GM21576 (cell line): ENCODE results near the gene RAP1GAP.

Experiments used
- ATAC-seq: cut with Tn5 transposase; IDR thresholded peaks from one replicate; pipeline ENCODE4 v1.9.1; 2021; ENCODE audit warnings: mild to moderate bottlenecking, moderate library complexity; ENCODE audit not compliant: unreplicated experiment

The RAP1GAP gene

DNA sequence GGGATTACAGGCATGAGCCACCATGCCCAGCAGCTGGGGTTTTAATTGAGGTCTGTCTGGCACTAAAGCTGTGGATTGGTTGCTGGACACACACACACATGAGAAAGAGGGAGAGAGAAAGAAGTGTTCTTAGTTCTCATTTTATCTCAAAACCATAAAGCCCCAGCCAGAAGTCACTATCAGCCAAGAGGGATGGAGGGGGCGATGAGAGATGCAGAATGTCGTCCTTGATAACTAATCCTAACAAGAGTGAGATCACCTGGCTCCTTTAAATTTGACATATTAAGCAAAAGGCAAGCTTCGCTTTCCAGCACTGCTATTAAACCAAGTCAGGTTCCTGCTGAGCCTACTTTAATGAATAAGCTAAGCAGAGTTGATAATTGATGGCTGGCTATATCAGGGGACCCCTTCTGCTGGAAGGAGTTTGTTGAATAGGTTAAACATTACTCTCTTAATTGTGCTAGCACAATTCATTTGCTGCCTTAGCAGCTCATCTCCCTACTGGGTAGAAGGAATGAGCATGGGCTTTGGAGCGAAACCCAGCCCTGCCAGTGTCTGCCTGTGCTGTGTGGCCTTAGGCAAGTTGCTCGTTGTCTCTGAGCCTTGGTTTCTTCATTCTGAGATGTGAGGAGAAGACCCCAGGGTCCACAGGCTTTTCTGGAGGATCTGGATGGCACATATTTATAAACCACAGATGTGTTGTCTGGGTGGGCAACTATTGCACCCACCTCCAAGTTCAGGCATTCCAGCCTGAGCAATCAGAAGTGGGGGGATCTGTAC, 109.2 kb downstream of the RAP1GAP start:
- no peak for ATAC-seq

DNA sequence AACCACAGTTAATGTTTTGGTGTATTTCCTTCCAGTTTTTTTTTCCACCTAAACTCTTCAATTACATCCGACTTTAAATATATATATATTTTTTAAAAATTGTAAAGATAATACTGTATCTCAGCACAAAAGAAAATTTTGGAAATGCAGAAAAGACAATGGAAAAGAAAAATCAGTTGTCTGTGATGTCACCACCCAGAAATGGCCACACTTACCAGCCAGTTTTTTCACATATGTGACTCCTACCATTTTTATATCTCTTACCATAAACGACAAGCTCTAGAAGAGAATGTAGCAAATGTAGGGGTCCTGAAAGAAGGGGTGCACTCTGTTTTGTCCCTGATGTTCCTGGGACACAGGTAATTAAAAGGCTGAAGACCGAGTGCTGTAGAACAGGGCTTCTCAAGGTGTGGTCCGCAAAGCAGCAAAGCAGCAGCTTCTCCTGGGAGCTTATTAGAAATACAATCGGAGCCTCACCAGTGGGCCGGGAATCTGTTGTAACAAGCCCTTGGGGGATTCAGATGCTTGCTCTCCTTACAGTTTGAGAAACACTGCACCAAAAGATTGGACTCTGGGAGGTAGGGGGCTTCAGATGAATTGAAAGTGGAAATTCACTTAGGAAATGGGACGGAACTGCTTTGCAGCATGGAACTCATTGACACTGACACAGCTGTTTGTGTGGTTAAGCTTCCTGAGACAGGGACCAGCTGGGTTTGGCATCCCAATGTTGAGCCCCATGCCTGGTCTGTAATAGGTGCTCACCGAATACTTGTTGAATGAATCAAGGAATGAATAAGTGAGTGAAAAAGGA, 115.8 kb downstream of the RAP1GAP start:
- no peak for ATAC-seq

DNA sequence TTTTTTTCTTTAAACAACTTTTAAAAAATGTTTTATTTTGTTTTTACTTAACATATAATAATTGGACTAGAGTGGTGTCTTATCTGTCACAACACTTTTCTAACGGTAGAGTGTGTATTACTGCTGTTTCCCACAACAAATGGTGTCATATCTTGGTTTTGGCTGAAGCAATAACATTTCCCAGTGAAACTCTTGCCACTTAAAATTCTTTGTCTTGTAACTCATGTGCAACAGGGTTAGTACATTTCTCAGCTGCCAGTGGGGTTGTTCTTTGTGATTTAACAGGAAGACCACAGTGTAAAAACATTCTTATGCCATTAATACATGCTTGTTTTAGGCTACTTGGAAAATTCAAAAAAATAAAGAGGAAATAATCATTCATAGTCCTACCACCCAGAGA, 116.4 kb downstream of the RAP1GAP start:
- no peak for ATAC-seq

DNA sequence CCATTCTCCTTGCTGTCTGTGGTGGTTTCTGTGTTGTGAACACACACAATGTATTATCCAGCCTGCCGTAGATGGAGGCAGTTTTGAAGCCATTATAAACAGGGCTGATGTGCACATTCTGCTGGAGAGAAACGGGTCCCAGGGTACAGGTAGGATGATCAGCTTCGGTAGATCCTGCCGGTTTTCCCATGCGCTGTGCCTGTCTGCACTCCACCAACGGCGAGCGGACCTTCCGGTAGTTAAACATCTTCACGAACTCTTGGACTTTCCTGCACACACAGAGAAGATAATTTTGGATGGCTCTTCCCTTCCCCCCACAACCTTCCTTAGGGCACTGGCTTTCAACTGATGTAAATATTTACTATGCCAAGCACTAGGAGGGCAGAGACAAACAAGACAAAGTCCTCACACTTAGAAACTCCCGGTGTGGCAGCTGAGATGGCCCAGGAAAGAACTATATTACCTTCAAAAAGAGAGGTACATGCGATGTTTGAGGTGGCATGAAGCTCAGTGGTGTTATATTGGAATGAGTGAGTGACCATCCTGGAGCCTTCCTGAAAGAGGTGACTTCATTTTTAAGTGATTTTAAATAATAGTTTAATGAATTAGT, 118.2 kb downstream of the RAP1GAP start:
- no peak for ATAC-seq

DNA sequence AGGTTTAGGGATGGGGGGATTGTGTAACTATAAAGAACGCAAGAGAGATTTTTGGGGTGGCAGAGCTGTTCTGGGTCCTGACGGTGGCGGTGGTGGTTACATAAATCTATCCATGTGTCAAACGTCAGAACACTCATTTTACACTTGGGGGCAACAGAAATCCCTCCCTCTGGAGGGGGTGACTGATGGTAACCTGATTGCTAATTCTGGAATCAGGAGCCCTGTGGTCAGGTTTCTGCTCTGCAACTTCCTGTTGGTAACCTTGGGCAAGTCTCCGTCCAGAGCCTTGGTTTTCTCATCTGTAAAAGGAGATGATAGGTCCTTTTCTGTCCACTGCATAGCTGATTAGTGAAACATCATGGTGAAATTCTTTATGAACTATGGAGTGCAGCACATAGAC, 119.1 kb downstream of the RAP1GAP start:
- no peak for ATAC-seq

DNA sequence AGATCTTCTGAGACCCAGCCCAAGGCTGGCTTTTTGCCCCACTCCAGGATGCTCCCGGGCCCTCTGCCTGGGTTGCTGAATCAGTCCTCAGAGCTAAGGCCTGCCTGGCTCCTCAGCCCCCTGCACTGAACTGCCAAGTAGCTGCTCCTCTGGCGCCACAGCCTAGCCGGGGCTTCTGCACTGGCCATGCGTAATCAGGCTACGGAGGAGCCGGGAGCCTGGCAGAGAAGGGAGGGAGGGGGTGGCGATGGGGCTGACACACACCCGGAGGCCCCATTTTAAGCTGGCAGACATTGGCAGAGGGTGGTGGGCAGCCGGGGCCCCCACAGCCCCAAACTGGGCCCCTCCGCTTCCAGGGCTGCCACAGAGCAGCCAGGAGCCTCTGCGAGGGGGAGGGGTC, 121.3 kb downstream of the RAP1GAP start:
- ATAC-seq, result no peak
